Gastroesophageal sphincter (tissue), 3 donors: ENCODE data around the gene ABCA4.
"Not testable (repeated sequence)": the region's sequence is repeated elsewhere in the genome, so short reads cannot be mapped to it uniquely, and the experiment has no call there.

Source experiments
- EP300 ChIP-seq: sonication (generic); formaldehyde crosslinking; IDR thresholded peaks from one replicate; pipeline ENCODE4 v1.6.1; 2017; ENCODE audit warnings: antibody characterized with exemption, mild to moderate bottlenecking
- POLR2A ChIP-seq, 2 donors: fragments of 450-650 bp; IDR thresholded peaks; one replicate each; pipeline ENCODE4 v1.6.1; 2017; ENCODE audit warnings: antibody characterized with exemption in 2 of 2, mild to moderate bottlenecking in 2 of 2, moderate library complexity in 1 of 2
- TF ChIP-seq, protein P1 (sequence below), 4 experiments: fragments of 200-600 bp in 2 of 4; fragments of 450-650 bp in 2 of 4; sonication (generic) in 1 of 4; IDR thresholded peaks; one replicate each; pipeline ENCODE4 v1.5.1; 2017 to 2019; ENCODE audit warnings: antibody characterized with exemption in 4 of 4, mild to moderate bottlenecking in 2 of 4, moderate library complexity in 2 of 4

DNA sequence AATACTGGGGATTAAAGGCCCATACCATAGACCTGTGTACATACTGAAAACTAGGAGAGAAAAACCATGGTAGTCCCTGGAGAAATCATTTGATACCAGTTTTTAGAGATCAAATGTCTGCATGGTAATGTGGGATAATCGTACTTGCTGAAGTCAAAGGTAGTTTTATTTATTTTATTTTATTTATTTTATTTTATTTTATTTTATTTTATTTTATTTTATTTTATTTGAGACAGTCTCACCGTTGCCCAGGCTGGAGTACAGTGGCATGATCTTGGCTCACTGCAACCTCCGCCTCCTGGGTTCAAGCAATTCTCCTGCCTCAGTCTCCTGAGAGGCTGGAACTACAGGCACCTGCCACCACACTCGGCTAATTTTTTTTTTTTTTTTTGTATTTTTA, 122.4 kb downstream of the ABCA4 start:
- TF ChIP-seq, protein P1, sequence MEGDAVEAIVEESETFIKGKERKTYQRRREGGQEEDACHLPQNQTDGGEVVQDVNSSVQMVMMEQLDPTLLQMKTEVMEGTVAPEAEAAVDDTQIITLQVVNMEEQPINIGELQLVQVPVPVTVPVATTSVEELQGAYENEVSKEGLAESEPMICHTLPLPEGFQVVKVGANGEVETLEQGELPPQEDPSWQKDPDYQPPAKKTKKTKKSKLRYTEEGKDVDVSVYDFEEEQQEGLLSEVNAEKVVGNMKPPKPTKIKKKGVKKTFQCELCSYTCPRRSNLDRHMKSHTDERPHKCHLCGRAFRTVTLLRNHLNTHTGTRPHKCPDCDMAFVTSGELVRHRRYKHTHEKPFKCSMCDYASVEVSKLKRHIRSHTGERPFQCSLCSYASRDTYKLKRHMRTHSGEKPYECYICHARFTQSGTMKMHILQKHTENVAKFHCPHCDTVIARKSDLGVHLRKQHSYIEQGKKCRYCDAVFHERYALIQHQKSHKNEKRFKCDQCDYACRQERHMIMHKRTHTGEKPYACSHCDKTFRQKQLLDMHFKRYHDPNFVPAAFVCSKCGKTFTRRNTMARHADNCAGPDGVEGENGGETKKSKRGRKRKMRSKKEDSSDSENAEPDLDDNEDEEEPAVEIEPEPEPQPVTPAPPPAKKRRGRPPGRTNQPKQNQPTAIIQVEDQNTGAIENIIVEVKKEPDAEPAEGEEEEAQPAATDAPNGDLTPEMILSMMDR (IDR thresholded peaks at IDR 0.05), result not testable (repeated sequence)
- TF ChIP-seq EP300; POLR2A (IDR thresholded peaks at IDR 0.05): not testable (repeated sequence)
